Endothelial cell of umbilical vein (primary cell): ENCODE data around the gene PERP. TPM values are rescaled to one million over a fixed set of nuclear protein-coding genes. Genes with fewer than 3 reads are reported as not detected.

Experiments
- BruUV-seq: library from RNA; stranded (reverse); fragments of 400-500 nt; replicated peaks from 2 replicates; lab custom pipeline; 2021; lab: Mats Ljungman, UMichigan
- CTCF ChIA-PET: fragments of 300-600, 350-600 bp; sonication (Branson Sonifier 250); formaldehyde crosslinking; loops from one replicate; lab custom pipeline; 2021; ENCODE audit warnings: antibody characterized with exemption, inconsistent platforms; lab: Charles Lee
- POLR2A ChIA-PET: fragments of 300-600, 350-600 bp; sonication (Branson Sonifier 250); formaldehyde crosslinking; loops from one replicate; lab custom pipeline; 2021; ENCODE audit warnings: antibody characterized with exemption, inconsistent platforms; lab: Charles Lee
- DNase-seq: peaks from one replicate; pipeline ENCODE4 v3.0.0-alpha.2; 2011; ENCODE audit warnings: low read depth, low spot score
- FAIRE-seq: peaks from 2 replicates; lab custom pipeline; 2011; peaks lifted over from hg19 to GRCh38; lab: Jason Lieb, UNC
- H2AFZ ChIP-seq: 2 replicates; pipeline ENCODE4 v1.6.0; 2012; ENCODE audit warnings: low read depth, low read length, control low read depth, inconsistent platforms
- H3K27ac ChIP-seq: 2 replicates; pipeline ENCODE4 v1.5.1; 2011; ENCODE audit warnings: low read depth, mild to moderate bottlenecking, control low read depth, low read length, moderate library complexity; ENCODE audit not compliant: insufficient read depth
- H3K27me3 ChIP-seq, 2 experiments: 2 replicates each; pipeline versions ENCODE4 v1.6.0 to v1.6.1; 2011; ENCODE audit warnings: low read length in 2 of 2, mixed read lengths in 1 of 2; ENCODE audit not compliant: control insufficient read depth in 2 of 2, insufficient read depth in 2 of 2
- H3K36me3 ChIP-seq, 2 experiments: 2 replicates in 1 of 2; 3 replicates in 1 of 2; pipeline ENCODE4 v1.5.1; 2011; ENCODE audit warnings: low read length in 2 of 2, mild to moderate bottlenecking in 1 of 2, moderate library complexity in 1 of 2; ENCODE audit not compliant: control insufficient read depth in 2 of 2, insufficient read depth in 2 of 2; ENCODE audit errors: extremely low read depth in 1 of 2
- H3K4me1 ChIP-seq: 3 replicates; pipeline ENCODE4 v1.5.1; 2011; ENCODE audit warnings: mild to moderate bottlenecking, low read length; ENCODE audit not compliant: control insufficient read depth, insufficient read depth; ENCODE audit errors: extremely low read depth
- H3K4me2 ChIP-seq: 2 replicates; pipeline ENCODE4 v1.6.1; 2011; ENCODE audit warnings: low read length, control low read depth, mixed read lengths; ENCODE audit not compliant: insufficient read depth
- H3K4me3 ChIP-seq, 3 experiments: fragments of 200-600 bp in 1 of 3; sonication (generic), shearing (Covaris generic) in 1 of 3; replicated peaks in 1 of 3; 2 replicates each; pipeline ENCODE4 v1.5.1; 2011 to 2016; ENCODE audit warnings: control low read depth in 3 of 3, low read length in 3 of 3, mild to moderate bottlenecking in 2 of 3, inconsistent platforms in 1 of 3, low read depth in 1 of 3, moderate library complexity in 1 of 3; ENCODE audit not compliant: insufficient read depth in 1 of 3
- H3K79me2 ChIP-seq: 2 replicates; pipeline ENCODE4 v1.6.0; 2012; ENCODE audit warnings: low read length, inconsistent platforms; ENCODE audit not compliant: control insufficient read depth, insufficient read depth
- H3K9ac ChIP-seq: replicated peaks from 2 replicates; pipeline ENCODE3; 2011; ENCODE audit warnings: low read length, control low read depth; ENCODE audit not compliant: insufficient read depth; ENCODE audit errors: extremely low read depth
- H3K9me1 ChIP-seq: replicated peaks from 3 replicates; pipeline ENCODE4 v1.6.0; 2011; ENCODE audit warnings: mild to moderate bottlenecking, low read length; ENCODE audit not compliant: control insufficient read depth, insufficient read depth; ENCODE audit errors: extremely low read depth
- H3K9me3 ChIP-seq: replicated peaks from 2 replicates; pipeline ENCODE4 v1.5.1; 2012; ENCODE audit warnings: low read length, inconsistent platforms; ENCODE audit not compliant: control insufficient read depth, insufficient read depth
- H4K20me1 ChIP-seq: replicated peaks from 2 replicates; pipeline ENCODE3; 2011; ENCODE audit warnings: mild to moderate bottlenecking, low read length; ENCODE audit not compliant: control insufficient read depth, insufficient read depth; ENCODE audit errors: extremely low read depth
- EZH2 ChIP-seq: IDR thresholded peaks from 2 replicates; pipeline ENCODE4 v1.6.1; 2012; ENCODE audit warnings: borderline replicate concordance, low read depth, mild to moderate bottlenecking, moderate library complexity, low read length, inconsistent platforms; ENCODE audit not compliant: severe bottlenecking
- FOS ChIP-seq: IDR thresholded peaks from 2 replicates; pipeline ENCODE4 v1.6.1; 2011; ENCODE audit warnings: mild to moderate bottlenecking, low read length, moderate library complexity, borderline replicate concordance; ENCODE audit not compliant: insufficient read depth
- GATA2 ChIP-seq: IDR thresholded peaks from 2 replicates; pipeline ENCODE4 v1.7.0; 2011; ENCODE audit warnings: low read depth, mild to moderate bottlenecking, moderate library complexity, mixed read lengths, low read length; ENCODE audit not compliant: insufficient read length, insufficient read depth
- JUN ChIP-seq: IDR thresholded peaks from 2 replicates; pipeline ENCODE4 v1.6.1; 2011; ENCODE audit warnings: borderline replicate concordance, low read depth; ENCODE audit not compliant: insufficient read length, insufficient read depth
- MYC ChIP-seq: IDR thresholded peaks from one replicate; pipeline ENCODE4 v1.6.1; 2011; ENCODE audit warnings: mild to moderate bottlenecking, low read depth, low read length
- POLR2A ChIP-seq: IDR thresholded peaks from 2 replicates; pipeline ENCODE4 v1.6.1; 2012; ENCODE audit warnings: low read depth, mild to moderate bottlenecking, control low read depth, low read length
- POLR2AphosphoS5 ChIP-seq: IDR thresholded peaks from 2 replicates; pipeline ENCODE4 v1.6.1; 2012; ENCODE audit warnings: low read depth, mild to moderate bottlenecking, control low read depth, low read length, moderate library complexity; ENCODE audit not compliant: insufficient read depth
- dilution Hi-C: fragments of 300-500 bp; cut with MboI; formaldehyde crosslinking; loops from one replicate; pipeline ENCODE4 v1.15.0; 2019; ENCODE audit warnings: low sequenced_read_pairs; ENCODE audit not compliant: extremely low pct_ligation_motif_present
- intact Hi-C: fragments of 100-400 bp; cut with micrococcal nuclease; formaldehyde crosslinking; loops from one replicate; pipeline ENCODE4 v1.10.0; 2022
- polyA plus RNA-seq, 4 experiments: library from polyadenylated mRNA; depleted of rRNA in 3 of 4; stranded (reverse) in 3 of 4; unstranded in 1 of 4; fragments of >200 nt; gene quantifications; 2 replicates each; pipeline versions ENCODE4 v1.2.1 to v1.2.3, GENCODE V29; 2011 to 2012; ENCODE audit warnings: missing spikeins in 1 of 4
- total RNA-seq: library from RNA; stranded (reverse); gene quantifications from 2 replicates; pipeline ENCODE4 v1.2.3, GENCODE V29; 2021
- TF ChIP-seq, protein P1 (sequence below), 2 donors: IDR thresholded peaks; 1 replicate in 1 of 2; 2 replicates in 1 of 2; pipeline ENCODE4 v1.5.1; 2011; ENCODE audit warnings: low read length in 2 of 2, mild to moderate bottlenecking in 2 of 2, moderate library complexity in 2 of 2, control low read depth in 1 of 2, inconsistent platforms in 1 of 2, low read depth in 1 of 2; ENCODE audit not compliant: insufficient read depth in 1 of 2; ENCODE audit errors: extremely low read depth in 1 of 2
- TF ChIP-seq, protein P2 (sequence below): IDR thresholded peaks from 2 replicates; pipeline ENCODE4 v1.6.1; 2011; ENCODE audit not compliant: insufficient read depth, insufficient read length

The PERP gene
- total and polyA plus RNA-seq, 2 donors (not counting 3 experiments of a cell fraction or from before 2014, with no cell fraction given): 15.7 to 27.4 TPM

DNA sequence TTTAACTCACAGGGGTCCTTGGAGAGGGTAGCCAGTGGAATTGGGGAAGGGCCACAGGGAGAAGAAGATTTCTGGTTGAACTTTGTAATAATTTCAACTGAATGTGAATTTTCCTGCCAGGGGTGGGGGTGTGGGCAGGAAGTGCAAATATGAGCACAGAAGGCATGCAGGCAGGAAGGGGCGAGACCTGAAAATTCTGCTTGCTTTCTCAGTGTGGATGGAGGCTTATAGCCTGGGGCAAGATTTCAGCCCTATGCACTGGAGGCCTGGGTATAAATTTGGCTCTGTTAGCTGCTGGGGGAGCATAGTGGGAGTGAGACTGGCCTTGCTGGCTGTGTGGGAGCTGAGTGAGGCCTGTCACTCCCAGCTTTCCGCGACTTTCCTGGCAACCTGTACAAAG is 54.4 kb downstream of the PERP start:
- DNase-seq (no peak), FAIRE-seq (no peak)
- Histone ChIP-seq H3K36me3 (no peaks in the 10 kb centered on the region), H3K9me1 (no peaks in the 10 kb centered on the region), H2AFZ (no peak overlapping the region), H3K79me2 (no peaks in the 10 kb centered on the region), H3K9ac (no peak overlapping the region), H3K27ac (no peak overlapping the region), H3K4me2 (no peak overlapping the region), H3K4me3 (no peak overlapping the region), H3K4me1 (no peaks in the 10 kb centered on the region), H3K9me3 (no peaks in the 10 kb centered on the region), H3K27me3 (peaks cover 0 to 3% of the 10 kb centered on the region in 2 experiments), H4K20me1 (no peaks in the 10 kb centered on the region)
- BruUV-seq: no TSS peak
- dilution Hi-C loops: no loop called here
- TF ChIP-seq POLR2A (no peak), EZH2 (no peak), POLR2AphosphoS5 (no peak)
- TF ChIP-seq, protein P1, sequence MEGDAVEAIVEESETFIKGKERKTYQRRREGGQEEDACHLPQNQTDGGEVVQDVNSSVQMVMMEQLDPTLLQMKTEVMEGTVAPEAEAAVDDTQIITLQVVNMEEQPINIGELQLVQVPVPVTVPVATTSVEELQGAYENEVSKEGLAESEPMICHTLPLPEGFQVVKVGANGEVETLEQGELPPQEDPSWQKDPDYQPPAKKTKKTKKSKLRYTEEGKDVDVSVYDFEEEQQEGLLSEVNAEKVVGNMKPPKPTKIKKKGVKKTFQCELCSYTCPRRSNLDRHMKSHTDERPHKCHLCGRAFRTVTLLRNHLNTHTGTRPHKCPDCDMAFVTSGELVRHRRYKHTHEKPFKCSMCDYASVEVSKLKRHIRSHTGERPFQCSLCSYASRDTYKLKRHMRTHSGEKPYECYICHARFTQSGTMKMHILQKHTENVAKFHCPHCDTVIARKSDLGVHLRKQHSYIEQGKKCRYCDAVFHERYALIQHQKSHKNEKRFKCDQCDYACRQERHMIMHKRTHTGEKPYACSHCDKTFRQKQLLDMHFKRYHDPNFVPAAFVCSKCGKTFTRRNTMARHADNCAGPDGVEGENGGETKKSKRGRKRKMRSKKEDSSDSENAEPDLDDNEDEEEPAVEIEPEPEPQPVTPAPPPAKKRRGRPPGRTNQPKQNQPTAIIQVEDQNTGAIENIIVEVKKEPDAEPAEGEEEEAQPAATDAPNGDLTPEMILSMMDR (IDR thresholded peaks at IDR 0.05; ENCODE audit: extremely low read depth in 1 of 2, insufficient read depth in 1 of 2, low read depth in 1 of 2, low read length in 2 of 2): no peak
- ChIA-PET CTCF (no interaction called here), POLR2A (no interaction called here)
- intact Hi-C loops: no loop called here

DNA sequence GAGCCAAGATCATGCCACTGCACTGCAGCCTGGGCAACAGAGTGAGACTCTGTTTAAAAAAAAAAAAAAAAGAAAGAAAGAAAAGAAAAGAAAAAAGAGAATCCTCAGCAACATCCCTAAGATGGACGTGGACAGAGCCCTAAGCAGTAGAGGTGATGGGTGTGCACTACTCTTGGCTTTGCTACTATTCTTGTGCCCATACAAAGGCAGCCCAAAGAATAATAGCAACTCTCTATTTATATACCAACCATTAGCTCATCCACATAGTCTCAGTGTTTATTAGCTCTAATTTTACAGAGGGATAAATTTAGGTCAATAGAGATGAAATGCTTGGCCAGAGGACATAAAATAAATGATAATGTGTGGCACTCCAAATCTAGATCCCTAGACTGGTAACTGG is 62.2 kb downstream of the PERP start:
- H4K20me1 ChIP-seq: no peaks in the 10 kb centered on the region
- no peak for FAIRE-seq

More for the DNA sequence above, 62.2 kb downstream of the PERP start:
- peaks cover 0 to 1% of the 10 kb centered on the region in 2 experiments for H3K27me3 ChIP-seq
- H3K79me2 ChIP-seq: no peaks in the 10 kb centered on the region
- H3K9ac ChIP-seq: no peak overlapping the region
- BruUV-seq: no TSS peak
- no peaks in the 10 kb centered on the region for H3K9me1 ChIP-seq
- ChIA-PET CTCF (interaction anchor here (1.0 kb wide), 1 partner anchor 37 kb away, joined by 3 read pairs; no protein-coding TSS in a partner anchor), POLR2A (no interaction called here)
- H3K9me3 ChIP-seq: no peaks in the 10 kb centered on the region
- dilution Hi-C loops: no loop called here
- no peaks in the 10 kb centered on the region for H3K4me1 ChIP-seq
- no peak overlapping the region for H3K4me3 ChIP-seq
- H3K4me2 ChIP-seq: no peak overlapping the region
- intact Hi-C loops: no loop called here
- H3K27ac ChIP-seq: no peak overlapping the region
- DNase-seq: no peak
- no peak overlapping the region for H2AFZ ChIP-seq
- TF ChIP-seq, protein P1 (IDR thresholded peaks at IDR 0.05; ENCODE audit: extremely low read depth in 1 of 2, insufficient read depth in 1 of 2, low read depth in 1 of 2, low read length in 2 of 2): no peak
- TF ChIP-seq GATA2: no peak
- no peak for TF ChIP-seq POLR2AphosphoS5
- no peak for TF ChIP-seq MYC
- TF ChIP-seq FOS: no peak
- TF ChIP-seq, protein P2, sequence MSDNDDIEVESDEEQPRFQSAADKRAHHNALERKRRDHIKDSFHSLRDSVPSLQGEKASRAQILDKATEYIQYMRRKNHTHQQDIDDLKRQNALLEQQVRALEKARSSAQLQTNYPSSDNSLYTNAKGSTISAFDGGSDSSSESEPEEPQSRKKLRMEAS: no peak
- no peak for TF ChIP-seq EZH2
- no peak for TF ChIP-seq POLR2A
- no peak for TF ChIP-seq JUN
- no peaks in the 10 kb centered on the region for H3K36me3 ChIP-seq
